HEK293 (cell line): ENCODE results near the gene DPH6.
A peak's percentile ranks its signal among the peaks of the same experiment; 100 is the strongest.

Experiments used
- CTCF ChIA-PET: fragments of 350-600 bp; formaldehyde crosslinking; extraction: SDS; loops from one replicate; lab custom pipeline; 2021; ENCODE audit warnings: antibody characterized with exemption; lab: Yijun Ruan, JAX
- POLR2A ChIA-PET: fragments of 300-600 bp; formaldehyde crosslinking; extraction: SDS; loops from one replicate; lab custom pipeline; 2020; ENCODE audit warnings: antibody characterized with exemption, inconsistent platforms; lab: Yijun Ruan, JAX
- H3K27ac ChIP-seq: fragments of 200-500 bp; sonication (Bioruptor generic); 2 replicates; pipeline ENCODE4 v1.5.1; 2014; ENCODE audit warnings: low read depth, low read length, control low read depth, inconsistent platforms; ENCODE audit errors: extremely low read depth
- H3K36me3 ChIP-seq, 2 experiments: fragments of 200-500 bp in 1 of 2; sonication (Bioruptor generic) in 1 of 2; 1 replicate in 1 of 2; 2 replicates in 1 of 2; pipeline ENCODE4 v1.5.1; 2014 to 2017; ENCODE audit warnings: inconsistent platforms in 2 of 2, low read length in 2 of 2; ENCODE audit not compliant: control insufficient read depth in 2 of 2, insufficient read depth in 1 of 2
- H3K4me1 ChIP-seq: fragments of 200-500 bp; sonication (Bioruptor generic); 2 replicates; pipeline ENCODE4 v1.5.1; 2014; ENCODE audit warnings: mild to moderate bottlenecking, low read length, inconsistent platforms; ENCODE audit not compliant: control insufficient read depth, insufficient read depth
- H3K4me3 ChIP-seq: 2 replicates; pipeline ENCODE4 v1.5.1; 2011; ENCODE audit warnings: low read depth, mild to moderate bottlenecking, control low read depth, low read length, moderate library complexity
- H3K9me3 ChIP-seq: fragments of 200-500 bp; sonication (Bioruptor generic); 2 replicates; pipeline ENCODE4 v1.5.1; 2014; ENCODE audit warnings: low read depth, low read length, inconsistent platforms; ENCODE audit not compliant: control insufficient read depth, insufficient read depth
- FEZF1 ChIP-seq: fragments of 450-650 bp; formaldehyde crosslinking; IDR thresholded peaks from 2 replicates; pipeline ENCODE4 v1.5.1; 2016; ENCODE audit warnings: missing biosample characterization, missing genetic modification characterization
- GLI4 ChIP-seq: fragments of 450-650 bp; formaldehyde crosslinking; IDR thresholded peaks from 2 replicates; pipeline ENCODE4 v1.5.1; 2016; ENCODE audit warnings: missing biosample characterization, missing genetic modification characterization
- OSR2 ChIP-seq: fragments of 450-650 bp; formaldehyde crosslinking; IDR thresholded peaks from 2 replicates; pipeline ENCODE4 v1.5.1; 2016; ENCODE audit warnings: missing biosample characterization, missing genetic modification characterization
- SCRT2 ChIP-seq: fragments of 450-650 bp; formaldehyde crosslinking; IDR thresholded peaks from 2 replicates; pipeline ENCODE4 v1.5.1; 2016; ENCODE audit warnings: missing biosample characterization, missing genetic modification characterization
- TCF7L2 ChIP-seq: IDR thresholded peaks from 2 replicates; pipeline ENCODE4 v1.6.1; 2011; ENCODE audit warnings: low read depth, mild to moderate bottlenecking, inconsistent platforms, low read length, moderate library complexity, borderline replicate concordance
- TRIM28 ChIP-seq: IDR thresholded peaks from 2 replicates; pipeline ENCODE4 v1.6.1; 2011; ENCODE audit warnings: low read length, control low read depth, borderline replicate concordance
- ZFHX2 ChIP-seq: fragments of 450-650 bp; formaldehyde crosslinking; conservative IDR thresholded peaks from 2 replicates; pipeline ENCODE4 v1.5.1; 2016; ENCODE audit warnings: missing biosample characterization, missing genetic modification characterization
- ZNF140 ChIP-seq: fragments of 450-650 bp; formaldehyde crosslinking; IDR thresholded peaks from 2 replicates; pipeline ENCODE4 v1.5.1; 2016; ENCODE audit warnings: missing biosample characterization, missing genetic modification characterization
- ZNF16 ChIP-seq: fragments of 450-650 bp; formaldehyde crosslinking; IDR thresholded peaks from 2 replicates; pipeline ENCODE4 v1.5.1; 2016; ENCODE audit warnings: low read depth, missing biosample characterization, missing genetic modification characterization
- ZNF23 ChIP-seq: fragments of 450-650 bp; formaldehyde crosslinking; IDR thresholded peaks from 2 replicates; pipeline ENCODE4 v1.5.1; 2016; ENCODE audit warnings: missing biosample characterization, missing genetic modification characterization, borderline replicate concordance
- ZNF239 ChIP-seq: fragments of 450-650 bp; formaldehyde crosslinking; IDR thresholded peaks from 2 replicates; pipeline ENCODE4 v1.5.1; 2016; ENCODE audit warnings: missing biosample characterization, missing genetic modification characterization
- ZNF335 ChIP-seq: fragments of 450-650 bp; formaldehyde crosslinking; conservative IDR thresholded peaks from 2 replicates; pipeline ENCODE4 v1.5.1; 2016; ENCODE audit warnings: missing biosample characterization, missing genetic modification characterization
- ZNF354C ChIP-seq: fragments of 450-650 bp; formaldehyde crosslinking; IDR thresholded peaks from 2 replicates; pipeline ENCODE4 v1.5.1; 2016; ENCODE audit warnings: missing biosample characterization, missing genetic modification characterization, low read depth, borderline replicate concordance
- ZNF366 ChIP-seq: fragments of 450-650 bp; formaldehyde crosslinking; conservative IDR thresholded peaks from 2 replicates; pipeline ENCODE4 v1.5.1; 2016; ENCODE audit warnings: missing biosample characterization, missing genetic modification characterization
- ZNF555 ChIP-seq: fragments of 450-650 bp; formaldehyde crosslinking; conservative IDR thresholded peaks from 2 replicates; pipeline ENCODE4 v1.5.1; 2017; ENCODE audit warnings: missing biosample characterization, mild to moderate bottlenecking, missing genetic modification characterization, inconsistent platforms
- ZNF621 ChIP-seq: fragments of 450-650 bp; formaldehyde crosslinking; IDR thresholded peaks from 2 replicates; pipeline ENCODE4 v1.5.1; 2017; ENCODE audit warnings: missing biosample characterization, missing genetic modification characterization
- ZNF624 ChIP-seq: fragments of 450-650 bp; formaldehyde crosslinking; IDR thresholded peaks from 2 replicates; pipeline ENCODE4 v1.5.1; 2017; ENCODE audit warnings: missing biosample characterization, missing genetic modification characterization
- ZNF664 ChIP-seq: fragments of 450-650 bp; formaldehyde crosslinking; IDR thresholded peaks from 2 replicates; pipeline ENCODE4 v1.5.1; 2016; ENCODE audit warnings: missing biosample characterization, missing genetic modification characterization
- ZNF701 ChIP-seq: fragments of 450-650 bp; formaldehyde crosslinking; IDR thresholded peaks from 2 replicates; pipeline ENCODE4 v1.5.1; 2016; ENCODE audit warnings: missing biosample characterization, missing genetic modification characterization
- ZNF768 ChIP-seq: fragments of 450-650 bp; formaldehyde crosslinking; IDR thresholded peaks from 2 replicates; pipeline ENCODE4 v1.5.1; 2018; ENCODE audit warnings: missing biosample characterization, mild to moderate bottlenecking, missing genetic modification characterization
- ZXDB ChIP-seq: fragments of 450-650 bp; formaldehyde crosslinking; IDR thresholded peaks from 2 replicates; pipeline ENCODE4 v1.5.1; 2016; ENCODE audit warnings: missing biosample characterization, missing genetic modification characterization
- TF ChIP-seq, protein P1 (sequence below): fragments of 450-650 bp; formaldehyde crosslinking; IDR thresholded peaks from 2 replicates; pipeline ENCODE4 v1.5.1; 2017; ENCODE audit warnings: missing biosample characterization, missing genetic modification characterization
- TF ChIP-seq, protein P2 (sequence below): sonication (generic); formaldehyde crosslinking; IDR thresholded peaks from 2 replicates; pipeline ENCODE4 v1.8.1; 2022; ENCODE audit warnings: mild to moderate bottlenecking, moderate library complexity, missing genetic modification reagents
- TF ChIP-seq, protein P3 (sequence below): fragments of 450-650 bp; formaldehyde crosslinking; IDR thresholded peaks from 2 replicates; pipeline ENCODE4 v1.5.1; 2016; ENCODE audit warnings: missing biosample characterization, missing genetic modification characterization
- TF ChIP-seq, protein P4 (sequence below): fragments of 450-650 bp; formaldehyde crosslinking; IDR thresholded peaks from 2 replicates; pipeline ENCODE4 v1.5.1; 2017; ENCODE audit warnings: missing biosample characterization, missing genetic modification characterization
- TF ChIP-seq, protein P5 (sequence below): IDR thresholded peaks from 2 replicates; pipeline ENCODE4 v1.6.1; 2011; ENCODE audit warnings: mild to moderate bottlenecking, low read depth, low read length, borderline replicate concordance
- TF ChIP-seq, protein P6 (sequence below): fragments of 450-650 bp; formaldehyde crosslinking; IDR thresholded peaks from 2 replicates; pipeline ENCODE4 v1.5.1; 2017; ENCODE audit warnings: missing biosample characterization, missing genetic modification characterization
- TF ChIP-seq, protein P7 (sequence below): fragments of 450-650 bp; formaldehyde crosslinking; IDR thresholded peaks from 2 replicates; pipeline ENCODE4 v1.5.1; 2017; ENCODE audit warnings: missing biosample characterization, missing genetic modification characterization

DPH6 gene

DNA sequence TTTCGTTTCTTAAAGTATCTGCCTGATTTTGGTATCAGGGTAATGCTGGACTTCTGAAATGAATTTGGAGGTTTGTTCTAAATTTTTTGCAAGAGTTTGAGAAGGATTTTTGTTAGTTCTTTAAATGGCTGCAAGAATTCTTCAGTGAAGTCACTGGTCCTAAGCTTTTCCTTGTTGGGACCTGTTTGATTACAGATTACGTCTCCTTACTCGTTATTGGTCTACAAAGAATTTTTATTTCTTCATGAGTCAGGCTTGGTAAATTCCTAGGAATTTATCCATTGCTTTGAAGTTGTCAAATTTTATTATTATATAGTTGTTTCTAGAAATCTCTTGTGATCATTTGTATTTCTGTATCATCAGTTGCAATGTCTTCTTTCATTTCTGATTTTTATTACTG lies 196.0 kb downstream of the DPH6 start:
- H3K9me3 ChIP-seq = no peaks in the 10 kb centered on the region
- H3K36me3 ChIP-seq = no peaks in the 10 kb centered on the region
- ChIA-PET CTCF (interaction anchor here (0.7 to 0.8 kb wide), 2 partner anchors 79 to 94 kb away, joined by 5 to 9 read pairs; no protein-coding TSS in a partner anchor), POLR2A (no interaction called here)
- no peak overlapping the region for H3K27ac ChIP-seq
- no peaks in the 10 kb centered on the region for H3K4me1 ChIP-seq
- H3K4me3 ChIP-seq = no peak overlapping the region
- TF ChIP-seq, protein P1, sequence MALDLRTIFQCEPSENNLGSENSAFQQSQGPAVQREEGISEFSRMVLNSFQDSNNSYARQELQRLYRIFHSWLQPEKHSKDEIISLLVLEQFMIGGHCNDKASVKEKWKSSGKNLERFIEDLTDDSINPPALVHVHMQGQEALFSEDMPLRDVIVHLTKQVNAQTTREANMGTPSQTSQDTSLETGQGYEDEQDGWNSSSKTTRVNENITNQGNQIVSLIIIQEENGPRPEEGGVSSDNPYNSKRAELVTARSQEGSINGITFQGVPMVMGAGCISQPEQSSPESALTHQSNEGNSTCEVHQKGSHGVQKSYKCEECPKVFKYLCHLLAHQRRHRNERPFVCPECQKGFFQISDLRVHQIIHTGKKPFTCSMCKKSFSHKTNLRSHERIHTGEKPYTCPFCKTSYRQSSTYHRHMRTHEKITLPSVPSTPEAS = no peak
- no peak for TF ChIP-seq ZNF335
- no peak for TF ChIP-seq ZNF768 (tag by site-specific recombination)
- TF ChIP-seq ZNF239 (tag by site-specific recombination) = no peak
- TF ChIP-seq ZFHX2 (tag by site-specific recombination) = no peak
- TF ChIP-seq, protein P2, sequence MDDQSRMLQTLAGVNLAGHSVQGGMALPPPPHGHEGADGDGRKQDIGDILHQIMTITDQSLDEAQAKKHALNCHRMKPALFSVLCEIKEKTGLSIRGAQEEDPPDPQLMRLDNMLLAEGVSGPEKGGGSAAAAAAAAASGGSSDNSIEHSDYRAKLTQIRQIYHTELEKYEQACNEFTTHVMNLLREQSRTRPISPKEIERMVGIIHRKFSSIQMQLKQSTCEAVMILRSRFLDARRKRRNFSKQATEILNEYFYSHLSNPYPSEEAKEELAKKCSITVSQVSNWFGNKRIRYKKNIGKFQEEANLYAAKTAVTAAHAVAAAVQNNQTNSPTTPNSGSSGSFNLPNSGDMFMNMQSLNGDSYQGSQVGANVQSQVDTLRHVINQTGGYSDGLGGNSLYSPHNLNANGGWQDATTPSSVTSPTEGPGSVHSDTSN (CRISPR knock-in tag) = no peak
- TF ChIP-seq ZNF624 = no peak
- no peak for TF ChIP-seq ZNF555
- no peak for TF ChIP-seq TRIM28
- no peak for TF ChIP-seq SCRT2 (tag by site-specific recombination)
- no peak for TF ChIP-seq TCF7L2
- TF ChIP-seq ZNF366 = no peak
- no peak for TF ChIP-seq ZNF354C

DNA sequence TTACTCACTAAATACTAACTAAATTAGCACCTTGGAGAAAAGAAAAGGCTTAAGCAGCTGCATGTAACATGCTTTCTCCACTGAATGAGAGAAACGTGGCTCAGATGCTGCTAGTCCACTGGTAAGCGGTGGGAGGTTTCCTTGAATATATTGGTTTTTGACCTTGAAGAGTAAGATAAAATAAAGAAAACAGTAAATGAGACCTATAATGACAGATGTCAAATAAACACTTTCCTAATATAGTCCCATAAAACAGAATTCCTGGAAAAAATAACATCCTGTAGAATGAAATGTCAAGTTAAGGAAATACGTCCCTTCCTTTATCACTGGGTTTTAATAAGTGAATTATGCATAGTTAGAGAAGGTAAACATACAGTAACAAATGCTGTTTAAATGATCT lies 215.0 kb downstream of the DPH6 start:
- POLR2A ChIA-PET = no interaction called here
- no peak overlapping the region for H3K27ac ChIP-seq
- H3K36me3 ChIP-seq = no peaks in the 10 kb centered on the region
- CTCF ChIA-PET = no interaction called here
- H3K4me1 ChIP-seq = peaks cover 15% of the 10 kb centered on the region; the same call in 1 of the 2 replicates
- no peaks in the 10 kb centered on the region for H3K9me3 ChIP-seq
- no peak overlapping the region for H3K4me3 ChIP-seq
- TF ChIP-seq, protein P3, sequence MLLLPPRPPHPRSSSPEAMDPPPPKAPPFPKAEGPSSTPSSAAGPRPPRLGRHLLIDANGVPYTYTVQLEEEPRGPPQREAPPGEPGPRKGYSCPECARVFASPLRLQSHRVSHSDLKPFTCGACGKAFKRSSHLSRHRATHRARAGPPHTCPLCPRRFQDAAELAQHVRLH (tag by site-specific recombination) = 0 out of 2 replicates have a peak, but pooled peaks have one; percentile 41
- TF ChIP-seq ZNF621 (tag by site-specific recombination) = no peak
- no peak for TF ChIP-seq ZNF23 (tag by site-specific recombination)
- no peak for TF ChIP-seq ZNF16 (tag by site-specific recombination)
- TF ChIP-seq ZXDB (tag by site-specific recombination) = peak; percentile 39; the same call in 1 of the 2 replicates
- TF ChIP-seq, protein P4, sequence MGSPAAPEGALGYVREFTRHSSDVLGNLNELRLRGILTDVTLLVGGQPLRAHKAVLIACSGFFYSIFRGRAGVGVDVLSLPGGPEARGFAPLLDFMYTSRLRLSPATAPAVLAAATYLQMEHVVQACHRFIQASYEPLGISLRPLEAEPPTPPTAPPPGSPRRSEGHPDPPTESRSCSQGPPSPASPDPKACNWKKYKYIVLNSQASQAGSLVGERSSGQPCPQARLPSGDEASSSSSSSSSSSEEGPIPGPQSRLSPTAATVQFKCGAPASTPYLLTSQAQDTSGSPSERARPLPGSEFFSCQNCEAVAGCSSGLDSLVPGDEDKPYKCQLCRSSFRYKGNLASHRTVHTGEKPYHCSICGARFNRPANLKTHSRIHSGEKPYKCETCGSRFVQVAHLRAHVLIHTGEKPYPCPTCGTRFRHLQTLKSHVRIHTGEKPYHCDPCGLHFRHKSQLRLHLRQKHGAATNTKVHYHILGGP (tag by site-specific recombination) = peak; percentile 98
- TF ChIP-seq, protein P5, sequence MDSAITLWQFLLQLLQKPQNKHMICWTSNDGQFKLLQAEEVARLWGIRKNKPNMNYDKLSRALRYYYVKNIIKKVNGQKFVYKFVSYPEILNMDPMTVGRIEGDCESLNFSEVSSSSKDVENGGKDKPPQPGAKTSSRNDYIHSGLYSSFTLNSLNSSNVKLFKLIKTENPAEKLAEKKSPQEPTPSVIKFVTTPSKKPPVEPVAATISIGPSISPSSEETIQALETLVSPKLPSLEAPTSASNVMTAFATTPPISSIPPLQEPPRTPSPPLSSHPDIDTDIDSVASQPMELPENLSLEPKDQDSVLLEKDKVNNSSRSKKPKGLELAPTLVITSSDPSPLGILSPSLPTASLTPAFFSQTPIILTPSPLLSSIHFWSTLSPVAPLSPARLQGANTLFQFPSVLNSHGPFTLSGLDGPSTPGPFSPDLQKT = no peak
- 0 out of 2 replicates have a peak, but pooled peaks have one; percentile 32 for TF ChIP-seq OSR2 (tag by site-specific recombination)
- TF ChIP-seq ZNF140 (tag by site-specific recombination) = no peak
- peak; percentile 8; the same call in 1 of the 2 replicates for TF ChIP-seq ZNF664 (tag by site-specific recombination)
- TF ChIP-seq, protein P6, sequence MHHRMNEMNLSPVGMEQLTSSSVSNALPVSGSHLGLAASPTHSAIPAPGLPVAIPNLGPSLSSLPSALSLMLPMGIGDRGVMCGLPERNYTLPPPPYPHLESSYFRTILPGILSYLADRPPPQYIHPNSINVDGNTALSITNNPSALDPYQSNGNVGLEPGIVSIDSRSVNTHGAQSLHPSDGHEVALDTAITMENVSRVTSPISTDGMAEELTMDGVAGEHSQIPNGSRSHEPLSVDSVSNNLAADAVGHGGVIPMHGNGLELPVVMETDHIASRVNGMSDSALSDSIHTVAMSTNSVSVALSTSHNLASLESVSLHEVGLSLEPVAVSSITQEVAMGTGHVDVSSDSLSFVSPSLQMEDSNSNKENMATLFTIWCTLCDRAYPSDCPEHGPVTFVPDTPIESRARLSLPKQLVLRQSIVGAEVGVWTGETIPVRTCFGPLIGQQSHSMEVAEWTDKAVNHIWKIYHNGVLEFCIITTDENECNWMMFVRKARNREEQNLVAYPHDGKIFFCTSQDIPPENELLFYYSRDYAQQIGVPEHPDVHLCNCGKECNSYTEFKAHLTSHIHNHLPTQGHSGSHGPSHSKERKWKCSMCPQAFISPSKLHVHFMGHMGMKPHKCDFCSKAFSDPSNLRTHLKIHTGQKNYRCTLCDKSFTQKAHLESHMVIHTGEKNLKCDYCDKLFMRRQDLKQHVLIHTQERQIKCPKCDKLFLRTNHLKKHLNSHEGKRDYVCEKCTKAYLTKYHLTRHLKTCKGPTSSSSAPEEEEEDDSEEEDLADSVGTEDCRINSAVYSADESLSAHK (tag by site-specific recombination) = 0 out of 2 replicates have a peak, but pooled peaks have one; percentile 13
- TF ChIP-seq FEZF1 (tag by site-specific recombination) = peak; percentile 72
- TF ChIP-seq ZNF354C = no peak
- TF ChIP-seq, protein P7, sequence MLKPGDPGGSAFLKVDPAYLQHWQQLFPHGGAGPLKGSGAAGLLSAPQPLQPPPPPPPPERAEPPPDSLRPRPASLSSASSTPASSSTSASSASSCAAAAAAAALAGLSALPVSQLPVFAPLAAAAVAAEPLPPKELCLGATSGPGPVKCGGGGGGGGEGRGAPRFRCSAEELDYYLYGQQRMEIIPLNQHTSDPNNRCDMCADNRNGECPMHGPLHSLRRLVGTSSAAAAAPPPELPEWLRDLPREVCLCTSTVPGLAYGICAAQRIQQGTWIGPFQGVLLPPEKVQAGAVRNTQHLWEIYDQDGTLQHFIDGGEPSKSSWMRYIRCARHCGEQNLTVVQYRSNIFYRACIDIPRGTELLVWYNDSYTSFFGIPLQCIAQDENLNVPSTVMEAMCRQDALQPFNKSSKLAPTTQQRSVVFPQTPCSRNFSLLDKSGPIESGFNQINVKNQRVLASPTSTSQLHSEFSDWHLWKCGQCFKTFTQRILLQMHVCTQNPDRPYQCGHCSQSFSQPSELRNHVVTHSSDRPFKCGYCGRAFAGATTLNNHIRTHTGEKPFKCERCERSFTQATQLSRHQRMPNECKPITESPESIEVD (tag by site-specific recombination) = peak; percentile 50
- no peak for TF ChIP-seq GLI4 (tag by site-specific recombination)
- no peak for TF ChIP-seq ZNF701 (tag by site-specific recombination)
